Measurements from ENCODE around the gene TRAF1.
A peak's percentile ranks its signal among the peaks of the same experiment; 100 is the strongest.

The TRAF1 gene

GRCh38 chr9:120941046-120941770 is 14.6 kb upstream of the TRAF1 start:
- no peak for DNase-seq (ENCODE audit: low read depth)

GRCh38 chr9:120940573-120940972 is 14.0 kb upstream of the TRAF1 start:
- DNase-seq (ENCODE audit: low read depth): no peak

DNA sequence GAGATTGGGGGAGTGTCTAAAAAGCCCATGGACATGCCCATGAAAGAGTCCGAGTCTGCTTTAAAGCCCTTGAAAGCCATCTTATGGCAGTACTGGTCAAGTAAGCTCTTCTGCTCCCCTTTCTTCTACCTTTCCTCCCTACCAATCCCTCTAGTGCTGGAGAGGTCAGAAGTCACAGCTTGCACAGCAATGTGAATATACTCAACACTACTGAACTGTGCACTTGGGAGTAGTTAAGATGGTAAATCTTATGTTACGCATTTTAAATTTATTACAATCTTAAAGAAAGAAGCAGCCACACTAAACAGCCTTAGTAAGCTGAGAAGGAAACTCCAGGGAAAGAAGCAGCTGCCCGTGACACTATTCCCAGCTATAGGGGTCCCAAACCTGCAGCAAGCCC is 12.3 kb upstream of the TRAF1 start:
- no peak for DNase-seq (ENCODE audit: low read depth)

DNA sequence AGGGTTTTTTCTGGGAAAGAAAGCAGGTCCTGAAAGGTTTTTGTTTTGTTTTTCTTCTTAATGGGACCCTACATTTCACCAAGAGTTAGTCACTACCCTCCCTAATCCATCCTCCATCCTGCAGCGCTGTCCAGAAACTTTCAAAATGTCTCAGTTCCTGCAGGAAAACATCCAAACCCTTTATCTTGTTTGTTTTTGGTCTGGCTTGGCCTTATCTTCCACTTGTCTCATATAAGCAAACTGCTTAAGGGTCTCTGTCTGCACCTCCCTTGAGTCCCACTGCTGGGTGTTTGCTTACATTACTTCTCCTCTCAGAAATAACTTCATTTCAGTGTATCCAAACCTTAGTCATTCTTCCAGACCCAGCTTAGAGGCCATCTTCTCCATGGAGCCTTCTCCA is 11.0 kb upstream of the TRAF1 start:
- no peak for DNase-seq (ENCODE audit: low read depth)

GRCh38 chr9:120937127-120937526 is 10.5 kb upstream of the TRAF1 start:
- no peak for DNase-seq (ENCODE audit: low read depth)

DNA sequence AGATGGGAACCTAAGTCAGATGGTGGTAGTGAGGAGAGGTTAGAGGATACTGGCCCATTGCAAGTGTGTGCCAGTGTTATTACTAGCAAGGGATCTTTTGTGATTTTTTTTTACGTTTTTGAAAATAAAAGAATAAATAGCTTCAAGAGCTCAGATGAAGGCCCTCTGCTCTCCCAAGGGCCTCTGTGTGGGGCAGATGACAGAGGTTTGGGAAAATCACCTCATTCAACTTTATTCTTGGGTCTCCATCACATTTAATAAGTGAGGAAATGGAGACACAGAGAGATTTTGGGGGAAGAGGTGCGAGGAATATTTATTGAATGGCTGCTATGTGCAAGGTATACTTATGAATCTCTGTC is 10.1 kb upstream of the TRAF1 start:
- DNase-seq (ENCODE audit: low read depth): no peak

DNA sequence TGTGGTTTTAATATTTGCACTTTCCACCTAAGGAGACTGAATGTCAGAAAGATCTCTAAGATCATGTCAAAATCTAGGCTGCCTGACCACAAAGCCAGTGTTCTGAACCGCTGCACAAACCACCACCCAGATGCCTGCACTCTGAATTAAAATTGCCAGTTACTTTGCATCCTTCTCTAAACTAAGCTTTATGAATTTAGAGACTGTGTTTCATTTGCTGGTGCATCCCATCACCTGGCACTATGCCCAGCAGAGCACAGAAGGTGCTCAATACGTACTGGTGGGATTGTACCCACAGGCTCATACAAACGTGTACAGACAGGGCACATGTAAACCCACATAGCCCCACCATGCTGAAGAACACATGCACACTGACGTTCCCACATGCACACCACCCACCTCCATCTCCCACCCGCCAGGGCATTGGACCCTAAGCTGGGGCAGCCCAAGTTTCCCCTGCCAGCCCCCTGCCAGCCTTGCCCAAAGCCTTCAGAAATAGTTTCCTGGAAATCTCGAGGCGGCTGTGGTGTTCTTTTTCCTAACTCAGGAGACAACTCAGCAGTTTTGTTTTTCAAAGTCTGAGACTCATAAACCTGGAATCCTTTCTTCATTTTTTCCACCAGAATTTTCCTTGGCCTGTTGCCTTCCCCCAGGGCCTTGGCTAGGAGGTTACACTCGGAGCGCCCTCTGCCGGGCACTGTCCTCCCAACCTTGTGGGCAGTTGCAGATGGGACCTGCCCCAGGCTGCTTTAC is 9.6 kb upstream of the TRAF1 start:
- peak; percentile 94 for DNase-seq (ENCODE audit: low read depth)

DNA sequence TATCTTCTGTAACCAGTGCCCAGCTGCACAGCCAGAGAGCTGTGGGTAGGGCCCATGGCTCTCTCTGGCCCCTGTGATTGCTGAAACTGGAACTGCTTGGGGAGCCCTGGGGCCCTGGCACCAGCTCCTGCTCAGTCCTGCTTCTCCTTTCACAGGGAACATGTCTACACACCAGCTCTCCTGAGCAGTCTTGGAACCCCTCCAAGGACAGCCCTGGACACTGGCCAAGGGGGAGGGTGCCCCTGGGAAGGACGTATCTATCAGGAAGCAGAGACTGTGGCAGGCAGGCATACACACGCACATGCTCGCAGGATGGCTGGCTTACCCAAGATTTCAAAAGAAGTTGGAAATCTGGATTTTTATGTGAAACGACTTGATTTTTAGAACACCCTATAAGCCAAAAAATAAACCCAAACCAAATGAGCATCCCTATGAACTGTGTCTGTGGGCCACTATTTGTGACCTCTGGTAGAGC is 8.8 kb upstream of the TRAF1 start:
- peak; percentile 85 for DNase-seq (ENCODE audit: low read depth)

GRCh38 chr9:120934281-120934680 is 7.7 kb upstream of the TRAF1 start:
- no peak for DNase-seq (ENCODE audit: low read depth)

GRCh38 chr9:120933310-120934055 is 6.9 kb upstream of the TRAF1 start:
- no peak for DNase-seq (ENCODE audit: low read depth)

DNA sequence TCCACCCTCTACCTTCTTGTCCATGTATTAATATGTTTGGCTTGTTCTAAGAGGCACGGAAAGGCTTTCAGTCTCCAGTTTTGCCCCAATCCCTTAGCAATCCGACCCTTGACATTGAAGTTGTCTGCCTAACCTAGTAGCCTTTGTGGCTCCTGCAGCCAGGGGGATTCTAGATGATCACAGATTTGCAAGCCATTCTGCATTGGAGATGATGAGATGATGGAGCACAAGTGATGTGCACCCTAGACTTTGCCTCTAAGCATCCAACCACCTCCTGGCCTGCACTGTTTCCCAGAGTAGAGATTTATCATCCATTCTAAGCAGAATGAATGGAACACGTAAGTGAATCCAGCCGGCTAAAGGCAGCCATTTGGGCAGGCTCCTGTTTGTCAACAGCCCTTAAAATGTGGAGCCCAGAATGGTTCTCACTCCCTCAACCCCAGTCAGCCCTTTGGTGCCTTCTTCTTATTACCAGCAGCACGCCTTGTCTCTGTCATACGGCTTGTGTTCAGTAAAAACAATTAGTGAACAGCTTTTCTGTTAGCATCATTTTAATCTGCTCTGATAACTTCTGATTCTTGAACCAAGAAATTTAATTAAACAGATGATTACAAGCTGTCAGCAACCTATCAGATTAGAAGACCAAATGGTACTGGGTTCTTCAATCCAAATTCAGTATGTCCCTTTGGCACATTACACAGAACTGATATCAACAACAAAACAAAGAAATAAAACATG is 5.7 kb upstream of the TRAF1 start:
- DNase-seq (ENCODE audit: low read depth): no peak

GRCh38 chr9:120931231-120932085 is 4.9 kb upstream of the TRAF1 start:
- no peak for DNase-seq (ENCODE audit: low read depth)

- no peak for DNase-seq (ENCODE audit: low read depth)
Observed at GRCh38 chr9:120929229-120929791, 2.7 kb upstream of the TRAF1 start.

GRCh38 chr9:120928483-120929228 is 2.1 kb upstream of the TRAF1 start:
- DNase-seq (ENCODE audit: low read depth): no peak

- DNase-seq (ENCODE audit: low read depth): no peak
Observed at GRCh38 chr9:120928015-120928482, 1.5 kb upstream of the TRAF1 start.

GRCh38 chr9:120927269-120928014 is 846 bp upstream of the TRAF1 start:
- DNase-seq (ENCODE audit: low read depth): no peak

DNA sequence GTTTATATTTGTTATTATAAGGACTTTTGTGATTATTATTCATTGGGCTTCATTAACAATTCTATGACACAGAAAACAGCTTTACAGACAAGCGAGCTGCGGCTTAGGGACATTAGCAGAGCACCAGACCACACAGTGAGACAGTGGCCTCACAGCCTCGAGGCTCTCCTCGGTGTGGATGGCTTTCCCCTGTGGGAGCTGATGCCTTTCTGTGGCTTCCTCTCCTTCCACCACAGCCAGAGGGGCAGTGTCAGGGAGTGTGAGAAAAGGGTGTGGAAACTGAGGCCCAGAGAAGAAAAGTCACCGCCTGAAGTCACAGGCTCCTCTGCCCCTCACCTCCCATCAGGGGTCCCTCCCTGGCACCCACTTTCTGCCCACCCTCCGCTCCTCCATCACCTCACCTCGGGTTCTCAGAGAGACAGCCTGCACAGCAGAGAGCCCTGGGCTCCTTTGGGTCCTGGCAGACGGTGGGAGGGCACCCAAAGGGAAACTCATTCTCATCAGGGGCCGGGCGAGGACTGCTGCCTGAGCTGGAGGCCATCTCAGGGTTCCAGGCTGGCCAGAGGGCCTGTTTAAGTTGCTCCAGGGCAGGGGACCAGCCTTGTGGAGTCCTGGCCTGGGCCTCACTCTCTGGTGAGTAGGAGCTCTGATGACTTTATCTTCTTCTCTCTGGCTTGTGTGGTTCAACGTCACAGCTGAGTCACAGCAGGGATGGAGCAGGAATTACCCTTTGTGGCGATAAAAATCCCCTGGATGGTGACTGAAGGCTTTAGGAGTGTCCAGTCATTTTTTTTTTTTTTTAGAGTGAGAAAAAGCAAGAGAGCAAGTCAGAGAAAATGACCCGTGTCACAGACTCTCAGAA is 830 bp downstream of the TRAF1 start:
- no peak for DNase-seq (ENCODE audit: low read depth)
